Measurements from ENCODE around the gene DCPS. TPM values are rescaled to one million over a fixed set of nuclear protein-coding genes. Genes with fewer than 3 reads are reported as not detected.

DCPS gene
- total RNA-seq, 1 donor, result 8.3 TPM

- peak overlapping the region; percentile 8 for H3K27ac ChIP-seq (ENCODE audit: low read depth, low read length)
- H3K79me2 ChIP-seq (ENCODE audit: insufficient read depth, low read length), result peaks cover 68% of the 10 kb centered on the region
- peak; percentile 32 for TF ChIP-seq CTCF (IDR thresholded peaks at IDR 0.05; ENCODE audit: extremely low read depth, low read depth, low read length)
- H3K9me3 ChIP-seq (ENCODE audit: low read depth, low read length), result no peaks in the 10 kb centered on the region
- DNase-seq (ENCODE audit: insufficient read length, low spot score, missing footprints), result peak; percentile 96
- H3K27me3 ChIP-seq (ENCODE audit: insufficient read depth, low read length), result no peaks in the 10 kb centered on the region
- peak overlapping the region; percentile 62 for H2AFZ ChIP-seq (ENCODE audit: low read length)
- H4K20me1 ChIP-seq (ENCODE audit: insufficient read depth, low read length), result peaks cover 35% of the 10 kb centered on the region
- no peaks in the 10 kb centered on the region for H3K36me3 ChIP-seq (ENCODE audit: insufficient read depth, low read length)
- peaks cover 33% of the 10 kb centered on the region for H3K4me1 ChIP-seq (ENCODE audit: insufficient read depth, low read length)
- H3K4me2 ChIP-seq (ENCODE audit: insufficient read depth, low read length), result peak overlapping the region; percentile 65
- H3K4me3 ChIP-seq (ENCODE audit: insufficient read depth, low read length), result peak overlapping the region; percentile 40
These were observed 55.7 kb downstream of the DCPS start for GRCh38 chr11:126359431-126360048.

- Histone ChIP-seq H3K4me1 (ENCODE audit: insufficient read depth, low read length) (peaks cover 28% of the 10 kb centered on the region), H3K4me2 (ENCODE audit: insufficient read depth, low read length) (peak overlapping the region; percentile 65), H3K9me3 (ENCODE audit: low read depth, low read length) (no peaks in the 10 kb centered on the region)
These were observed 56.2 kb downstream of the DCPS start for GRCh38 chr11:126360049-126360446.

GRCh38 chr11:126361400-126361799 lies 57.5 kb downstream of the DCPS start:
- Histone ChIP-seq H3K4me2 (ENCODE audit: insufficient read depth, low read length) (no peak overlapping the region), H3K9me3 (ENCODE audit: low read depth, low read length) (no peaks in the 10 kb centered on the region), H3K27ac (ENCODE audit: low read depth, low read length) (no peak overlapping the region), H4K20me1 (ENCODE audit: insufficient read depth, low read length) (peaks cover 34% of the 10 kb centered on the region), H2AFZ (ENCODE audit: low read length) (no peak overlapping the region), H3K27me3 (ENCODE audit: insufficient read depth, low read length) (no peaks in the 10 kb centered on the region), H3K4me1 (ENCODE audit: insufficient read depth, low read length) (peaks cover 25% of the 10 kb centered on the region), H3K36me3 (ENCODE audit: insufficient read depth, low read length) (no peaks in the 10 kb centered on the region), H3K4me3 (ENCODE audit: insufficient read depth, low read length) (no peak overlapping the region), H3K79me2 (ENCODE audit: insufficient read depth, low read length) (peaks cover 63% of the 10 kb centered on the region)
- no peak for TF ChIP-seq CTCF (IDR thresholded peaks at IDR 0.05; ENCODE audit: extremely low read depth, low read depth, low read length)
- no peak for DNase-seq (ENCODE audit: insufficient read length, low spot score, missing footprints)

More at GRCh38 chr11:126360049-126360446, 56.2 kb downstream of the DCPS start:
- peak overlapping the region; percentile 40 for H3K4me3 ChIP-seq (ENCODE audit: insufficient read depth, low read length)
- DNase-seq (ENCODE audit: insufficient read length, low spot score, missing footprints), result no peak
- peaks cover 65% of the 10 kb centered on the region for H3K79me2 ChIP-seq (ENCODE audit: insufficient read depth, low read length)
- peaks cover 35% of the 10 kb centered on the region for H4K20me1 ChIP-seq (ENCODE audit: insufficient read depth, low read length)
- H3K27ac ChIP-seq (ENCODE audit: low read depth, low read length), result no peak overlapping the region
- no peaks in the 10 kb centered on the region for H3K27me3 ChIP-seq (ENCODE audit: insufficient read depth, low read length)
- H2AFZ ChIP-seq (ENCODE audit: low read length), result no peak overlapping the region
- TF ChIP-seq CTCF (IDR thresholded peaks at IDR 0.05; ENCODE audit: extremely low read depth, low read depth, low read length), result no peak
- no peaks in the 10 kb centered on the region for H3K36me3 ChIP-seq (ENCODE audit: insufficient read depth, low read length)

- H2AFZ ChIP-seq (ENCODE audit: low read length), result no peak overlapping the region
- H3K36me3 ChIP-seq (ENCODE audit: insufficient read depth, low read length), result no peaks in the 10 kb centered on the region
- no peaks in the 10 kb centered on the region for H3K27me3 ChIP-seq (ENCODE audit: insufficient read depth, low read length)
- H3K79me2 ChIP-seq (ENCODE audit: insufficient read depth, low read length), result peaks cover 53% of the 10 kb centered on the region
- no peak overlapping the region for H3K4me2 ChIP-seq (ENCODE audit: insufficient read depth, low read length)
- no peak overlapping the region for H3K27ac ChIP-seq (ENCODE audit: low read depth, low read length)
- H4K20me1 ChIP-seq (ENCODE audit: insufficient read depth, low read length), result peaks cover 26% of the 10 kb centered on the region
- H3K4me3 ChIP-seq (ENCODE audit: insufficient read depth, low read length), result no peak overlapping the region
- TF ChIP-seq CTCF (IDR thresholded peaks at IDR 0.05; ENCODE audit: extremely low read depth, low read depth, low read length), result no peak
- peak; percentile 14 for DNase-seq (ENCODE audit: insufficient read length, low spot score, missing footprints)
- no peaks in the 10 kb centered on the region for H3K9me3 ChIP-seq (ENCODE audit: low read depth, low read length)
- peaks cover 12% of the 10 kb centered on the region for H3K4me1 ChIP-seq (ENCODE audit: insufficient read depth, low read length)
These were observed 59.2 kb downstream of the DCPS start for GRCh38 chr11:126362879-126363655.

Data from osteoblast (primary cell).